ENCODE measurements around the gene KRT13.

The KRT13 gene

DNA sequence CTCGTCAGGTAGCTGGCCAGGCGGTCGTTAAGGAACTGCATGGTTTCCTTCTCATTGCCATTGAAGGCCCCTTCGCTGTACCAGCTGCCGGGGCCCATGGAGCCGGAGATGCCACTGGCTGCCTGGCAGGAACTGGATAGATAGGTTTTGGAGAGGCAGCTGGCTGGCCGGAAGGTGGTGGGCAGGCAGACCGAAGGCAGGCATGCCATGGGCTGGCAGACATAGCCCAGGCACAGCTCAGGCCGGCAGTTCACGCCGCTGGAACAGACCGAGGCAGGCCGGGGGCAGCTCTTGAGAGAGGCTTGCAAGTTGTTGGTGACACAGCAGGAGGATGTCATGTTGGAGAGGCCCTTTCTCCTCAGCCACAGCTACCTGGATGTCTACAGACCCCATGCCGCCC is 38.4 kb downstream of the KRT13 start, which contains the start of gene KRT32:
TSS of gene KRT32 (minus strand) at position 399 of the 400 bp plus-strand sequence. CDS start at position 338, 61 bp downstream.
- no peak for DNase-seq (ENCODE audit: low spot score)

DNA sequence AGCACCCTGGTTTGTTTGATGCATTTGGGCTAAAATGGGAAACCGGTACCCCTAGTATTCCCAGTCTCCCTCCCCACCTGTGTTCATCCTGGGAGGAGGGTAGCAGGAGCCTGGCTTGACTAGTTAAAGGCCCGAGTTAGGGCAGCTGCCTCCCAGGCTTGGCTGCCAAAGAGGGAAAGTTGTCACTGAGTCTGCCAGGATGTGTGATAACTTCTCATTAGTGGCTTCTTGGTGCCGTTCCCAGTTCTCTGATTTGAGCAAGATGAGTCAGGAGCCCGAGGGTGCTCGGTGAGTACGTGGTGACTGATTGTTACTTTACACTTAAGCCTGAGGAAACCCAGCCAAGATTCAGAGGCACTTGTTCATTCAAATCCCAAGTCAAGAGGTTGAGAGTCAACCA is 40.7 kb downstream of the KRT13 start:
- no peak for DNase-seq (ENCODE audit: low spot score)

DNA sequence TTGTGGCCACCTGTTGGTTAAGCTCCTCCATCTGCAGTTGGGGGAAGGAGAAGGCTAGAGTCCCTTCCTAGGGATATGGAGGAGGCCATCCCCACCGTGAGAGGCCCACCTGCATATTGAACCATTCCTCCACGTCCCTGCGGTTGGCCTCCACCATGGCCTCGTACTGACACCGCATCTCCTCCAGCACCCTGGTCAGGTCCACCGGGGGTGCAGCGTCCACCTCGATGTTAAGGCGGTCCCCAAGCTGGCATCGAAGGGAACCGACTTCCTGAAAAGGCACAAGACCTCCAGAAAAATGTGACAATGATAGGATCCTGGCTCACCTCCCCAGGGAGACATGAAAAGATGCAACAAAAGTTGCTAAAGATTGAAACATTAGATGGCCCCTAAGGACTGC is 41.2 kb downstream of the KRT13 start:
- DNase-seq (ENCODE audit: low spot score), result no peak

DNA sequence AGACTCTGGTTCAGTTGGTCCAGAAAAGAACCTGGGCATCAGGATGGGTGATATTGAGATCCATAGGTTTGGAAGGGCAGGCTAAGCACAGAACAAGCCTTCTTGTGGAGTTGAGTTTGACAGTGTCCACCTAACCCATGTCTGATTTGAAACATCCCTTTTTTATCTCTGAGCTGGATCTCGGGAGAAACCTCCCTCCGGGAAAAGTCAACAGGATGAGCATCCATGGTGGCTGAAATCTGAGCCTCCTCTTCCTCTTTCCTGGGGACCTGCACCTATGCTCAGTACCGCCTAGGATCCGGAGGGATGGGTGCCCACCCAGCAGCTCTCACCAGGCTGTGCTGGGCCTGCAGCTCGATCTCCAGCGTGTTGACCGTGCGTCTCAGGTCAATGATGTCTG is 41.7 kb downstream of the KRT13 start:
- DNase-seq (ENCODE audit: low spot score), result no peak

DNA sequence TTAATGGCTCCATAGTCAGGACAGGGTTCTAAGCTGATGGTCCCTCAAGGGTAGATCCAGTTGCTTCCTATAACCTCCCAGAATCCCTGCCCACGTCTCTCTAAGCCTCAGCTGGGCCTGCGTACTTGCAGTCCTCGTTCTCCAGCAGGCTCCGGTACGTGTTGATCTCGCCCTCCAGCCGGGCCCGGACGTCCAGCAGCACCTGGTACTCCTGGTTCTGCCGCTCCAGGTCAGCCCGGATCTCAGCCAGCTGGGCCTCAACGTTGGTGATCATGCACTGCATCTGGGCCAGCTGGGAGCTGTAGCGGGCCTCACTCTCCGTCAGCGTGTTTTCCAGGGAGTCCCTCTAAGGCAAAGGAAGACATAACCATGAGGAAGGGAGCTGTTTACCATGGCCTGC is 42.7 kb downstream of the KRT13 start:
- DNase-seq (ENCODE audit: low spot score), result no peak

DNA sequence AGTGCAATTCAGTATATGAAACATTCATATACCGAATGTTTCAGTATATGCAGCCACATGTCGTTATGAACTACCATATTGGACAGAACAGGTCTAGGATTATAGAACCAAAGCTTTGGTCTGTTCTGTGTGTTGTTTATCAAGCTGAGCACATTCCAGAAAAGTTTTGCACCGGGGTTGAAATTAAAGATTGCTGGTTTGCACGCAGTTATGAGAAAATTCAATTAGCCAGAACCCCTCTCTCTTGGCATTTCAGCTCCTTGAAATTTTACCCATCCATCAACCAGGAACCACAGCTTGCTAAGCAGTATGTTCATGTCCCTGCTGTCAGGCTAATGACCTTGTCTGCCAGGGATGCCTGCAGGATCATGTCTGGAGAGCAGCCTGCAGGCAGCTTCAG is 47.7 kb downstream of the KRT13 start:
- DNase-seq (ENCODE audit: low spot score), result no peak

DNA sequence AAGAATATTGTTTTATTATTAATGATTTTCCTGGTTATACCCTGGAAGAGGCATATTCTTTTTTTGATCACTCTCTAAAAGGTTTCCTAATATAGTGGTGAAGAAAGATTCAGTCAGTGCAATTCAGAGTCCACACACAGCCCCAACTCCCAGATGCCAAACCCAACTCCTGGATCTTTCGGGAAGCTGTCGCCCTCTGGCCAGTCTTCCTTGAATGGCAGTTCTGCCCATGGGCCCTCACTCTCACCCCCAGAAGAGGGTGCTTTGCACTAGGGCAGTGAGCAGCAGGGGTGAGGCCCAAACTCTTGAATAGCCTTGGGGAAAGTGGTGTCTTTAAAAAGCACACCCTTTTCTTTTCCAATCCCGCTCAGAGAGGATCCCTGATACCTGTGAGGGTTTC is 49.2 kb downstream of the KRT13 start:
- DNase-seq (ENCODE audit: low spot score), result no peak

DNA sequence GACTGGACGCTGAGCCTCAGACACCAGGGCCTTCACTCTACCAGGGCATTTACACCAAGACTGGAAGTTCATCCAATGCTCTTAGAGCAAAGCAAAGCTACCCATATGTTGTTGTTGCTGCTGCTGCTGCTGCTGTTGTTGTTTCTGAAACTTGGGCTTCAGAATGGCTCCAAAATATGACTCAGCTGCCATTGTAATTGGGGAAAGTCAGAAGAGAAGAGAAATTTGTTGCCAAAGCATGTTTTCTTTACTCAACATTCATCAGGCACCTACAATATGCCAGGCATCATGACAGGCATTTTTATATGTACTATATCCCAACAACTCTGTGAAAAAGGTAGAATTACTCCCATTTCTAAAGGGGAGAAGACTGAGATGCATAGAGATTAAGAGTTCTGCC is 50.2 kb downstream of the KRT13 start:
- no peak for DNase-seq (ENCODE audit: low spot score)

DNA sequence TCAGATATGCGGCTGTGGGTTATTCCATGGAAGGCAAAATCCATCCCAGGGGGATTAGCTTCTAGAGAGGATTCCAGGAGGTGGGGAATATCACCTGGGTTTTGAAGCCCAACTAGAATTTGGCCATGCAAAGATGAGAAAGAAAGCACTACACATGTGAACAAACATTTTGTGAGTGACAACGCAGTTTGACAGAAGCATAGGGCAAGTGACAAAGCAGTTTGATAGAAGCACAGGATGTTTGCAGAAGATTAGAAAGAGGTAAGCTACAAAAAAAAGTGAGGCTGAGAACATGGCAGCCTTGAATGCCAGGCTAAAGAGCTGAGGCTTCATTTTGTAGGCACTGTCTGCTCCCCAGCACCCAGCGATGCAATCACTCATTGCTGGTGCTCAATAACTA is 52.3 kb downstream of the KRT13 start:
- no peak for DNase-seq (ENCODE audit: low spot score)

DNA sequence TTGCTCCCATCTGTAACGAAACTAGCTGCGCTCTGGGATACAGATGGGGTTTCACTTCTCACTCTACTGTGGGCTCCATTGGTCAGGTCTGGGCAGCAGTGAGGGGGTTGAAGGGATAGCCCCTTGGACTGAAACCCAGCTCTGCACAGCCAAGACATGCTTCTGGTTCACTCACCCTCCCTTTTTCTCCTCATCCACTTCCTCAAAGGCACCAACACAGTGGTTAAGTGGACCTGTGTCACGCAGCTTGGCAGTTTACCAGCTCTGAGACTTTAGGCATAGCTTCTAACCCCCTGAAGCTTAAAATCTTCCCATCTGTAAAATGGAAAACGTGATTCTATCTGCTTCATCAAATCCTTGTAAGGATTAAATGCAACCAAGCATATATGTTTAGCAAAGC is 53.1 kb downstream of the KRT13 start:
- no peak for DNase-seq (ENCODE audit: low spot score)

DNA sequence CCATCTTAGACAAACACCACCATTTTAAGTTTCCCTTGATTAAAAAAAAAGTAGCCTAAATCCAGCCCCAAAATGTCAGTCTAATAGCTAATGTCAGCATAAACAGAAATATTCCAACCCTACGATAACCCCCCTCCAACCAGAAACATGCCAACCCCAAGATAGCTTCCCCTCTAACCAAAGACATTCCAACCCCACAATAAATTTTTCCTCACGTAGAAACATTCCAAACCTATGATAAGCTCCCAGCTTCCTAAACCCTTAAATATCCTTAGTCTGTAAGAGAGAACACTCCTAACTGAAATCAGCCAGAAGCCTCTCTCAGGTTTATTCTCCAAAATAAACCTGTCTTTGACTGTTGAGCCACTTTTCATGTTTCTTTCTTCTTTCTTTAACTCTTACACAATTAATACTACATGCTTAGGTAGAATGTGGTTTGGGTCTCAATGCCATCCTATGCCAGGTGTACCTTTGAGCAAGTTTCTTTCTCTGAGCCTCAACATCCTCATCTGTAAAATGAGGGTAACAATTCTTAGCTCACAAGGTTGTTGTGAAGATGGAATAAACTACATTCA is 54.2 kb downstream of the KRT13 start:
- DNase-seq (ENCODE audit: low spot score), result no peak
